Memory B cell (primary cell): ENCODE results near the gene ALS2CL.

Experiments used
- ATAC-seq: fragments of 150-1000 bp; cut with Tn5 transposase; 2 replicates; pipeline ENCODE4 v1.10.0; 2021; ENCODE audit warnings: low read depth, mild to moderate bottlenecking, moderate library complexity
- DNase-seq, 2 donors: peaks; one replicate each; pipeline ENCODE4 v3.0.0; 2022; ENCODE audit warnings: low spot score in 2 of 2
- H3K27ac Mint-ChIP-seq: one replicate; pipeline ENCODE4 v1.8.0; 2022; ENCODE audit warnings: mild to moderate bottlenecking, moderate library complexity, mixed read lengths
- H3K27me3 Mint-ChIP-seq: one replicate; pipeline ENCODE4 v1.8.0; 2022; ENCODE audit warnings: mixed read lengths
- H3K36me3 Mint-ChIP-seq: one replicate; pipeline ENCODE4 v1.8.0; 2022; ENCODE audit warnings: mild to moderate bottlenecking, mixed read lengths
- H3K4me1 Mint-ChIP-seq: one replicate; pipeline ENCODE4 v1.8.0; 2022; ENCODE audit warnings: mixed read lengths
- H3K4me3 Mint-ChIP-seq: one replicate; pipeline ENCODE4 v1.8.0; 2022; ENCODE audit warnings: mild to moderate bottlenecking, moderate library complexity, mixed read lengths
- H3K9me3 Mint-ChIP-seq: one replicate; pipeline ENCODE4 v1.8.0; 2022; ENCODE audit warnings: mixed read lengths

ALS2CL gene

GRCh38 chr3:46661776-46662766 is 31.4 kb downstream of the ALS2CL start:
- no peak for ATAC-seq
- Mint-ChIP-seq H3K36me3 (no peaks in the 10 kb centered on the region), H3K9me3 (no peaks in the 10 kb centered on the region), H3K4me1 (peaks cover 6% of the 10 kb centered on the region), H3K27me3 (peaks cover 20% of the 10 kb centered on the region), H3K4me3 (no peak overlapping the region), H3K27ac (no peak overlapping the region)
- DNase-seq, result no peak

DNA sequence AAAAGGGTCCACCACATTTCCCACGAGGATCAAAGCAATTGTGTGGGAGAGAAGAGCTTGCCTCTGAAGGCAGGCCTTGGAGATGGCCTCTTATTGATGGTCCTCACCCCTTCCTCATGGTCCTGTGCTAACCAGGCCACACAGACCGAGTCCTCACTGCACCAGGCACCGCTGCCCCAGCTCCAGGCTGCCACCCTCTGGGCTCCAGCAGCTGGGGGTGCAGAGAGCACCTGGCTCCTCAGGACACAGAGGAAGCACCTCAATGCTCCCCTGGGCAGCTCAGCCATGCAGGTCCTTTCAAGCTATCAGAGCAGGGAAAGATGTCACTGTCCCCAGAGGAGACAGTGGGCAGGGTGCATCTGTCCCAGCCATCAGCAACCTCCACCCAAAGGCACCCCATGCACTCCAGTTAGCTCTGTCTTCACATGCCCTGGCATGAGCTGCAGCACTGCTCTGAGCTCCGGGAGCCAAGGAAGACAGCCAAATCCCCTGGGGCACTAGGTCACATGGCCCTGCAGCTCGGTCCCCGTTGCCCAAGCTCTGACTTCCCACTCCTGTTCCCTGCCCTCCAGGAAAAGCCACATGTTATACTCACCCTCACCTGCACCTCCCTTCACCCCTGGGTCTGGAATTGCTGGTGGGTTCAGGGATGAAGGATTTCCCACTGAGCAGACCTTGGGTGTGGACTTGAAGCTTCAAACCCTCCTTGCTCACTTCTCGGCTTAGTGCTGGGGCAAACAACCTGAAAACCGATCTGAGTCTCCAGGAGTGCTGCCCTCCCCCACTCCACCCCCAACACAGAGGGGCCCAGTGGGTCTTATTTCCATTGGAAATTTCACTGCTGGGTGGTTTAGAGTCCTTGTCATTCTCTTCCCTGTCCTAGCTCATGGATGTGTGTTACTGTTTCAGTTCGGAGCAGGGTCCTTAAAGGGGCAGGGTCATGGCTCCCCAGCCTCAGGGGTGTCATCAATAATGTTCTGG is 32.6 kb downstream of the ALS2CL start:
- Mint-ChIP-seq H3K27ac (no peak overlapping the region), H3K4me3 (no peak overlapping the region), H3K9me3 (no peaks in the 10 kb centered on the region), H3K36me3 (no peaks in the 10 kb centered on the region), H3K27me3 (peaks cover 24% of the 10 kb centered on the region), H3K4me1 (peaks cover 6% of the 10 kb centered on the region)
- no peak for DNase-seq
- no peak for ATAC-seq

DNA sequence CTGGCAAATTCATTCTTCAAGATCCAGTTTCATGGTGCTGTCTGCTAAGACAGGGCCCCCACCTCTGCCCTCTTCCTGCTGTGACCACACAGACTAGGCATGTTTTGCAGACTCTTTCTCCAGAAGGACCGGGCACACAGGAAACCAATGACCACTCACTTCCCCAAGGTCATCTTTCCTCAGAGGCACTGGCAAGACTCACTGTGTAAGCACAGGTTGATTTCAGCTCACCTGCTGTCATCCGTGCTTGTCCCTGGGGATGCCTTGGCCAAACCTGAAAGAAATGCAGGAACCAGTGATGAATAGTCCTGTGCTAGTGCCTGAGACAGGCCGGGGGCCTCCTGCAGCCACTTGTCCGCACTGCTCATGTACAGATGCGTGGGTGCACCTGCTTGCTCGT is 33.5 kb downstream of the ALS2CL start:
- no peaks in the 10 kb centered on the region for H3K36me3 Mint-ChIP-seq
- no peak overlapping the region for H3K27ac Mint-ChIP-seq
- H3K4me1 Mint-ChIP-seq, result peaks cover 9% of the 10 kb centered on the region
- peaks cover 27% of the 10 kb centered on the region for H3K27me3 Mint-ChIP-seq
- H3K4me3 Mint-ChIP-seq, result no peak overlapping the region
- no peak for DNase-seq
- H3K9me3 Mint-ChIP-seq, result peaks cover 2% of the 10 kb centered on the region
- ATAC-seq, result no peak

GRCh38 chr3:46659285-46659684 is 34.2 kb downstream of the ALS2CL start:
- H3K27me3 Mint-ChIP-seq, result peaks cover 30% of the 10 kb centered on the region
- no peak overlapping the region for H3K4me3 Mint-ChIP-seq
- ATAC-seq (no peak), DNase-seq (no peak)
- no peaks in the 10 kb centered on the region for H3K36me3 Mint-ChIP-seq
- H3K4me1 Mint-ChIP-seq, result peaks cover 9% of the 10 kb centered on the region
- peaks cover 4% of the 10 kb centered on the region for H3K9me3 Mint-ChIP-seq
- no peak overlapping the region for H3K27ac Mint-ChIP-seq

DNA sequence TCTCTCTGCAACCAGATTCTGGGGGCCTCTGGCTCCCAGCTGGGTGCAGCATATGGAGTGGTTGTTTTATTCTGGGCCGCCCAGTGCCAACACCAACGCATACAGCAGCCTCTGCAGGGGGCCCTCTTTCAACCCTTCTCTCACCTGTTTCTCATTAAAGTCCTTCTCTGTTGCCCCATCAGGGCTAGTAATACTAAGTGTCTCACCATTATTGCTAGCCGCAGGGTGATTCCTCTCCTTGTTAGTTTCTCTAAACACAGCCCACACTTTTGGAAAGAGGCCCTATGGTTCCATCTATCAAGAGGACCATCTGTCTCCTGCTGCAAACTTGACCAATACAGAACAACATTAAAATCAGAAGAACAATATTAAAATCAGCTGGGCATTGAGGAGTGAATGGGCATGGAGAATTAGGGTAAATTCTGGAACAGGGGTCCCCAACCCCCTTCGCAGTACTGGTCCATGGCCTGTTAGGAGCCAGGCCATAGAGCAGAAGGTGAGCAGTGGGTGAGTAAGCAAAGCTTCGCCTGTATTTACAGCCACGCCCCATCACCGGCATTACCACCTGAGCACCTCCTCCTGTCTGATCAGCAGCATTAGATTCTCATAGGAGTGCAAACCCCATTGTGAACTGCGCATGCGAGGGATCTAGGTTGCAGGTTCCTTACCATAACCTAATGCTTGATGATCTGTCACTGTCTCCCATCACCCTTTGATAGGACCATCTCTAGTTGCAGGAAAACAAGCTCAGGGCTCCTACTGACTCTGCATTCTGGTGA is 36.5 kb downstream of the ALS2CL start:
- peaks cover 9% of the 10 kb centered on the region for H3K4me1 Mint-ChIP-seq
- DNase-seq (no peak), ATAC-seq (no peak)
- peaks cover 14% of the 10 kb centered on the region for H3K27me3 Mint-ChIP-seq
- no peak overlapping the region for H3K4me3 Mint-ChIP-seq
- peaks cover 9% of the 10 kb centered on the region for H3K9me3 Mint-ChIP-seq
- H3K36me3 Mint-ChIP-seq, result no peaks in the 10 kb centered on the region
- H3K27ac Mint-ChIP-seq, result no peak overlapping the region

GRCh38 chr3:46655271-46655670 is 38.2 kb downstream of the ALS2CL start:
- H3K4me1 Mint-ChIP-seq, result peaks cover 3% of the 10 kb centered on the region
- ATAC-seq (no peak), DNase-seq (no peak)
- peaks cover 13% of the 10 kb centered on the region for H3K9me3 Mint-ChIP-seq
- no peaks in the 10 kb centered on the region for H3K36me3 Mint-ChIP-seq
- no peak overlapping the region for H3K27ac Mint-ChIP-seq
- H3K4me3 Mint-ChIP-seq, result no peak overlapping the region
- peaks cover 12% of the 10 kb centered on the region for H3K27me3 Mint-ChIP-seq

DNA sequence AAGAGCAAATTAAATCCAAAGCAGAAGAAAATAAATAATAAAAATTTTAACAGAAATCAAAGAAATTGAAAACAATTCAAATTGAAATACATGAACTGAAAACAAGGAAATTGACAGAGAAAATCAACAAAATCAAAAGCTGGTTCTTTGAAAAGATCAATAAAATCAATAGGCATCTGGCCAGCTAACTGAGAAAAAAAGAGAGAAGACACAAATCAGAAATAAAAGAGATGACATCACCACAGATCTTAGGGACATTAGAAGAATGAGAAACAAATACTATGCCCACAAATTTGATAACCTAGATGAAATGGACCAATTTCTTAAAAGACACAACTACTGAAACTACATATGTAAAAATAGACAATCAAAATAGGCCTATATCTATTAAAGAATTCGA is 42.4 kb downstream of the ALS2CL start:
- H3K4me3 Mint-ChIP-seq, result no peak overlapping the region
- H3K27me3 Mint-ChIP-seq, result peaks cover 16% of the 10 kb centered on the region
- no peak for DNase-seq
- peaks cover 3% of the 10 kb centered on the region for H3K4me1 Mint-ChIP-seq
- H3K9me3 Mint-ChIP-seq, result peaks cover 13% of the 10 kb centered on the region
- no peaks in the 10 kb centered on the region for H3K36me3 Mint-ChIP-seq
- no peak overlapping the region for H3K27ac Mint-ChIP-seq
- no peak for ATAC-seq

DNA sequence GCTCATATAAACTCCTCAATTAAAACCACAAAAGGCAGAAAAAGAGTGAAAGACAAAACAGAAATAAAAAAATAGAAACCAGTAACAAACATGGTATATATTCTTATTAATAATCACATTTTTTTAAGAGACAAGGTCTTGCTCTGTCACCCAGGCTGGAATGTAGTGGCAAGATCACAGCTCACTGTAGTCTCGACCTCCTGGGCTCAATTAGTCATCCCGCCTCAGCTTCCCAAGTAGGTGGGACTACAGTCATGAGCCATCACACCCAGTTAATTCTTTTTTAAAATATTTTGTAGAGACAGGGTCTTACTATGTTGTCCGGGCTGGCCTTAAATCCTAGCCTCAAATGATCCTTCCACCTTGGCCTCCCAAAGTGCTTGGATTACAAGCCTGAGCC is 44.0 kb downstream of the ALS2CL start:
- Mint-ChIP-seq H3K4me3 (no peak overlapping the region), H3K36me3 (no peaks in the 10 kb centered on the region), H3K27me3 (peaks cover 10% of the 10 kb centered on the region), H3K9me3 (peaks cover 10% of the 10 kb centered on the region), H3K4me1 (no peaks in the 10 kb centered on the region), H3K27ac (no peak overlapping the region)
- DNase-seq (no peak), ATAC-seq (no peak)

GRCh38 chr3:46648096-46648495 is 45.4 kb downstream of the ALS2CL start:
- Mint-ChIP-seq H3K27me3 (peaks cover 13% of the 10 kb centered on the region), H3K9me3 (peaks cover 9% of the 10 kb centered on the region), H3K36me3 (no peaks in the 10 kb centered on the region), H3K4me1 (no peaks in the 10 kb centered on the region), H3K4me3 (no peak overlapping the region), H3K27ac (no peak overlapping the region)
- ATAC-seq, result no peak
- DNase-seq, result no peak

DNA sequence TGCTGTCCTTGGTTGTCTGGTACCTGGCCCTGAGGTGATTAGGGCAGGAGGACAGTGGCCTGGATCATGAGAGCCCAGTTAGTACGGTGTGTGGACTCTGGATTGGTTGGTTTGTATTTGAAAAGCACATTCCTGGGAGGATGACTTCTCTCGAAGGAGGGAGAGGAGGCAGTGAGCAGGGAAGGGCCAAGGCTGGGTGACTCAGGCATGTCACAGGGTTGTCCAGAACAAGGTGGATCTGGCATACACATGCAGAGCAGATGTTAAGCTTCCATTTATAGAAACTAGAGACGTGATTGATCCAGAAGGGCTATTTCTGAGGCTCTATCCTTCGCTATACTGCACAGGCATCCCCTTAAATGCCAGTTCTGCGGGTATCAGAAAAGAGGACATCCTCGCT is 46.8 kb downstream of the ALS2CL start:
- Mint-ChIP-seq H3K4me3 (no peak overlapping the region), H3K4me1 (no peaks in the 10 kb centered on the region), H3K27me3 (peaks cover 15% of the 10 kb centered on the region), H3K36me3 (peaks cover 2% of the 10 kb centered on the region), H3K9me3 (peaks cover 3% of the 10 kb centered on the region), H3K27ac (no peak overlapping the region)
- ATAC-seq (no peak), DNase-seq (no peak)

- ATAC-seq, result no peak
- H3K4me1 Mint-ChIP-seq, result no peaks in the 10 kb centered on the region
- H3K27me3 Mint-ChIP-seq, result peaks cover 16% of the 10 kb centered on the region
- DNase-seq, result no peak
- no peak overlapping the region for H3K4me3 Mint-ChIP-seq
- H3K36me3 Mint-ChIP-seq, result peaks cover 5% of the 10 kb centered on the region
- no peak overlapping the region for H3K27ac Mint-ChIP-seq
- peaks cover 9% of the 10 kb centered on the region for H3K9me3 Mint-ChIP-seq
Measured at GRCh38 chr3:46643701-46644100, 49.8 kb downstream of the ALS2CL start.

DNA sequence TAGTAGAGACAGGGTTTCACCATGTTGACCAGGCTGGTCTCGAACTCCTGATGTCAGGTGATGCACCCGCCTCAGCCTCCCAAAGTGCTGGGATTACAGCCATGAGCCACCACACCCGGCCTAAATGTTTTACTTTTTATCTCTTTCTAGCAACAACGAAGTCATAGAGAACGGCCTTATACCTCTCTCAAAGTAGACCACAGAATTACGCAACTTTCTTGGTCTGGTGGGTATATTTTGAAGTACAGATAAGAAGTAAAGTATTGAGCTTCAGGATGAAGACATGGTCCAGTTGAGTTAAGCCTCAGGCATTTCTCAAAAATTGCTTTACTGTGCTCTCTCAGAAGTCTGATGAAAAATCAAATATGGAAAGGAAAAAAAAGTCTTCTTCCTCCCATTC is 50.5 kb downstream of the ALS2CL start:
- H3K27ac Mint-ChIP-seq, result no peak overlapping the region
- H3K36me3 Mint-ChIP-seq, result peaks cover 5% of the 10 kb centered on the region
- peaks cover 9% of the 10 kb centered on the region for H3K9me3 Mint-ChIP-seq
- ATAC-seq (no peak), DNase-seq (no peak)
- no peak overlapping the region for H3K4me3 Mint-ChIP-seq
- H3K4me1 Mint-ChIP-seq, result no peaks in the 10 kb centered on the region
- H3K27me3 Mint-ChIP-seq, result peaks cover 16% of the 10 kb centered on the region

- H3K27me3 Mint-ChIP-seq, result peaks cover 12% of the 10 kb centered on the region
- no peaks in the 10 kb centered on the region for H3K4me1 Mint-ChIP-seq
- peaks cover 5% of the 10 kb centered on the region for H3K36me3 Mint-ChIP-seq
- H3K4me3 Mint-ChIP-seq, result no peak overlapping the region
- DNase-seq, result no peak
- no peak overlapping the region for H3K27ac Mint-ChIP-seq
- H3K9me3 Mint-ChIP-seq, result peaks cover 9% of the 10 kb centered on the region
- no peak for ATAC-seq
Measured at GRCh38 chr3:46640927-46641326, 52.6 kb downstream of the ALS2CL start.
